HEK293T (cell line): ENCODE data around the gene PLS1.

Experiments used
- L3MBTL2 ChIP-seq: fragments of 450-650 bp; conservative IDR thresholded peaks from 2 replicates; pipeline ENCODE4 v1.6.1; 2016; ENCODE audit warnings: mild to moderate bottlenecking
- SP1 ChIP-seq: fragments of 450-650 bp; IDR thresholded peaks from 2 replicates; pipeline ENCODE4 v1.6.1; 2017

DNA sequence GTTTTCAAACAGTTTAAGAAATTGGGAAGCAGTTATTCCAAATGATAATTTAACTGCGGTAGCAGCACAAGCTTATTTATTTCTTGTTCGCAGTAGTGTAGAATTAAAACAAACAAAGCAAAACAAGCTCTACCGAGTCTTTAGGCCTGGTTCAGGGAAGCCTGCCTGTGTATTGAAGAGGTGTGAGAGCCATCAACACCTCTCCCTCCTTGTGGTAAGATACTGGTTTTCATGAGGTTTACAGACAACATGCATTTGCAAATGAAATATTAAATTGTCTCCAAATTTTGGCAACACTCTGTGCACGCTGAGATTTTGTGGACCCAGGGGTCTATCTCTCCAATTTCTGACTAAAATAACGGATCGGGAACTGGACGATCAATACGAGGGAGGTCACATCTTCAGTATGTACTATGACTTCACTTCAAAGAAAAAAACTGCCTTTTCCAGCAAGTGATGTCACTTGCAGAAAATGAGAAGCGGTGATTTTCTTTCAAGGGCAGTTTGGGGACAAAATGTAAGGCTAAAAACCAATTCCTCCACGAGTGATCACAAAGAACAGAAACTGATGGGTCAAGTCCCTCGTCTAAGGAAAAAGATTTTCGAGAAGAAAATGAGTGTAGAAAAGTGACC lies 18.4 kb upstream of the PLS1 start:
- TF ChIP-seq L3MBTL2 (no peak; the same call in 1 of the 2 replicates), SP1 (no peak)
